Liver (tissue), 9 donors: ENCODE results near the gene CYSRT1. TPM values are rescaled to one million over a fixed set of nuclear protein-coding genes. Genes with fewer than 3 reads are reported as not detected.
A peak's percentile ranks its signal among the peaks of the same experiment; 100 is the strongest.
"Not testable (repeated sequence)": the region's sequence is repeated elsewhere in the genome, so short reads cannot be mapped to it uniquely, and the experiment has no call there.

Experiments used
- DNase-seq: peaks from one replicate; pipeline ENCODE4 v3.0.0-alpha.2; 2017; ENCODE audit warnings: low spot score
- H3K27ac ChIP-seq, 2 donors: one replicate each; pipeline ENCODE4 v1.7.0; 2013; ENCODE audit warnings: inconsistent platforms in 2 of 2, low read length in 2 of 2, control low read depth in 1 of 2, low read depth in 1 of 2, mild to moderate bottlenecking in 1 of 2
- H3K27me3 ChIP-seq, 4 donors: one replicate each; pipeline versions ENCODE4 v1.6.1 to v1.7.0; 2013; ENCODE audit warnings: low read length in 3 of 4, inconsistent platforms in 1 of 4, mild to moderate bottlenecking in 1 of 4, moderate library complexity in 1 of 4; ENCODE audit not compliant: control insufficient read depth in 4 of 4, insufficient read depth in 4 of 4
- H3K36me3 ChIP-seq, 4 donors: one replicate each; pipeline versions ENCODE4 v1.6.1 to v1.7.0; 2013; ENCODE audit warnings: low read length in 3 of 4, mild to moderate bottlenecking in 3 of 4, low read depth in 1 of 4, moderate library complexity in 1 of 4; ENCODE audit not compliant: control insufficient read depth in 4 of 4, insufficient read depth in 3 of 4
- H3K4me1 ChIP-seq, 4 donors: one replicate each; pipeline versions ENCODE4 v1.6.1 to v1.7.0; 2013; ENCODE audit warnings: low read length in 3 of 4, mild to moderate bottlenecking in 3 of 4, moderate library complexity in 1 of 4; ENCODE audit not compliant: control insufficient read depth in 4 of 4, insufficient read depth in 4 of 4
- H3K4me3 ChIP-seq, 3 donors: one replicate each; pipeline versions ENCODE4 v1.6.1 to v1.7.0; 2013; ENCODE audit warnings: low read length in 3 of 3, control low read depth in 1 of 3, low read depth in 1 of 3, mild to moderate bottlenecking in 1 of 3
- H3K9ac ChIP-seq, 2 donors: one replicate each; pipeline ENCODE4 v1.7.0; 2013; ENCODE audit warnings: low read length in 2 of 2, mild to moderate bottlenecking in 2 of 2, moderate library complexity in 2 of 2, control low read depth in 1 of 2, low read depth in 1 of 2
- H3K9me3 ChIP-seq, 4 donors: one replicate each; pipeline versions ENCODE4 v1.6.1 to v1.7.0; 2013; ENCODE audit warnings: low read length in 3 of 4; ENCODE audit not compliant: control insufficient read depth in 4 of 4
- EGR1 ChIP-seq, 2 donors: IDR thresholded peaks; 2 replicates each; pipeline ENCODE4 v1.6.1; 2016 to 2018; ENCODE audit warnings: antibody characterized with exemption in 2 of 2, low read depth in 2 of 2
- FOXA1 ChIP-seq: IDR thresholded peaks from 2 replicates; pipeline ENCODE4 v1.6.1; 2016; ENCODE audit warnings: antibody characterized with exemption
- GABPA ChIP-seq, 2 donors: IDR thresholded peaks in 1 of 2; conservative IDR thresholded peaks in 1 of 2; 2 replicates each; pipeline ENCODE4 v1.6.1; 2016; ENCODE audit warnings: antibody characterized with exemption in 2 of 2, mild to moderate bottlenecking in 1 of 2, moderate library complexity in 1 of 2
- HNF4A ChIP-seq, 2 donors: conservative IDR thresholded peaks; 2 replicates each; pipeline ENCODE4 v1.6.1; 2016; ENCODE audit warnings: antibody characterized with exemption in 2 of 2, mild to moderate bottlenecking in 2 of 2
- HNF4G ChIP-seq: IDR thresholded peaks from 2 replicates; pipeline ENCODE4 v1.6.1; 2016; ENCODE audit warnings: antibody characterized with exemption
- JUND ChIP-seq, 2 donors: IDR thresholded peaks; 2 replicates each; pipeline ENCODE4 v1.6.1; 2016; ENCODE audit warnings: antibody characterized with exemption in 2 of 2
- NR2F2 ChIP-seq: IDR thresholded peaks from 2 replicates; pipeline ENCODE4 v1.6.1; 2016; ENCODE audit warnings: antibody characterized with exemption
- RXRA ChIP-seq, 2 donors: IDR thresholded peaks; 2 replicates each; pipeline ENCODE4 v1.6.1; 2017 to 2018; ENCODE audit warnings: antibody characterized with exemption in 2 of 2, mild to moderate bottlenecking in 1 of 2
- TAF1 ChIP-seq: conservative IDR thresholded peaks from 2 replicates; pipeline ENCODE4 v1.6.1; 2016; ENCODE audit warnings: antibody characterized with exemption, mild to moderate bottlenecking
- YY1 ChIP-seq: IDR thresholded peaks from 2 replicates; pipeline ENCODE4 v1.6.1; 2016; ENCODE audit warnings: antibody characterized with exemption, mild to moderate bottlenecking
- WGBS: extraction: QIAGEN DNeasy Blood & Tissue Kit; methylation state at CpG from one replicate; pipeline ENCODE4 v1.1.7; 2013; 5-methylcytosine and 5-hydroxymethylcytosine counted together
- polyA plus RNA-seq, 2 donors: library from polyadenylated mRNA; stranded (reverse) in 1 of 2; unstranded in 1 of 2; fragments of 200-250 nt in 1 of 2; fragments of >200 nt in 1 of 2; fragmentation: Nextera tagmentation in 1 of 2; extraction: Ambion mirVana in 1 of 2; gene quantifications; one replicate each; pipeline versions ENCODE4 v1.2.1 to v1.2.3, GENCODE V29; 2013 to 2015
- total RNA-seq, 2 donors: library from RNA; depleted of rRNA; stranded (reverse); fragments of >200 nt; gene quantifications; one replicate each; pipeline ENCODE4 v1.2.3, GENCODE V29; 2014
- TF ChIP-seq, protein P1 (sequence below): fragments of 150-350 bp; IDR thresholded peaks from 2 replicates; pipeline ENCODE4 v1.5.1; 2017; ENCODE audit warnings: improper control_type of control experiment, low read depth, low read length; ENCODE audit not compliant: missing input control
- TF ChIP-seq, protein P2 (sequence below): IDR thresholded peaks from 2 replicates; pipeline ENCODE4 v1.6.1; 2016; ENCODE audit warnings: antibody characterized with exemption
- TF ChIP-seq, protein P3 (sequence below): IDR thresholded peaks from 2 replicates; pipeline ENCODE4 v1.6.1; 2016; ENCODE audit warnings: antibody characterized with exemption, mild to moderate bottlenecking
- TF ChIP-seq, protein P4 (sequence below): IDR thresholded peaks from 2 replicates; pipeline ENCODE4 v1.6.1; 2016; ENCODE audit warnings: antibody characterized with exemption
- donor health status: healthy.
- donor health status: healthy.
- donor health status: healthy.
- donor health status: healthy.
- donor health status: healthy.

Gene CYSRT1
- total and polyA plus RNA-seq, 4 donors, result 0.14 to 0.50 (median 0.20) TPM

DNA sequence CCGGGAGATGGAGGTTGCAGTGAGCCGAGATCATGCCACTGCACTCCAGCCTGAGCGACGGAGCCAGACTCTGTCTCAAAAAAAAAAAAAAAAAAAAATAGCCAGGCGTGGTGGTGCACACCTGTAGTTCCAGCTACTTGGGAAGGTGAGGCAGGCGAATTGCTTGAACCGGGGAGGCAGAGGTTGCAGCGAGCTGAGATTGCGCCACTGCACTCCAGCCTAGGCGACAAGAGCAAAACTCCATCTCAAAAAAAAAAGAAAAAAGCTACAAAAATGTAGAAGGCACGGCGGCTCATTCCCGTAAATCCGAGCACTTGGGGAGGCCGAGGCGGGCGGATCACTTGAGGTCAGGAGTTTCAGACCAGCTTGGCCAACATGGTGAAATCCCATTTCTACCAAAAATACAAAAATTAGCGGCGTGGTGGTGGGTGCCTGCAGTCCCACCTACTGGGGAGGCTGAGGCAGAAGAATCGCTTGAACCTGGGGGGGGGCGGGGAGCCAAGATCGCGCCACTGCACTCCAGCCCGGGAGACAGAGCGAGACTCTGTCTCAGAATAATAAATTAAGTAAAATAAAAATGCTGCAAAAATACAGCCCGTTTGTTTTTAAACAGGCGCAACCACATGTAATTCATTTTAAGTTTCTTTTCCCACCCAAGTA lies 14.7 kb downstream of the CYSRT1 start:
- not testable (repeated sequence) for DNase-seq, H3K27me3 ChIP-seq

DNA sequence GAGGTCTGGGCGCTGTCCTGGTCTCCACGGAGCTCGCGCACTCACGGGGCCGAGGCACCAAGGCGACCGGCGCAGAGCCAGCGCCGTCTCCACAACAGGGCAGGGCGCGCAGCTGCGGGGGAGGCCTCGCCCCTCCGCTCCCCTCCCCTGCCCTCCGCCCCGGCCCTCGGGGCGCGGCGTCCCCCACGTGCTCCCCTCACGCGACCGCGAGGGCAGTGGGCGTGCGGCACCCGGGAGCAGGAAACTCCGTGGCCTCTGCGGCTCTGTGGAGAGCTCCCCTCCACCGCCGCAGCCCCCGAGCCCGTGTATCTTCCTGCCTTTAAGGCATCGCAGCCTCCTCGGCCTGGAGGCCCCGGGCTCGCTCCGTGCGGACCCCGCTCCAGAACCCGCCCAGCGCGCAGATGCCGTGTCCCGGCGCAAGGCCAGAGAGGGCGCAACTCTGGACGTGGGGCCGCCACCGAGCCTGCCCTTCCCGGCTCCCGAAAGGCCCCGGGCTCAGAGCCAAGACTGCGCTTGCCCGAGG lies 15.4 kb downstream of the CYSRT1 start:
- TF ChIP-seq EGR1 (IDR thresholded peaks at IDR 0.05; ENCODE audit: low read depth in 2 of 2) (no peak), GABPA (IDR thresholded peaks at IDR 0.05 in 1 of 2, conservative IDR thresholded peaks at IDR 0.05 in 1 of 2) (no peak), TAF1 (no peak), RXRA (IDR thresholded peaks at IDR 0.05) (no peak), HNF4A (conservative IDR thresholded peaks at IDR 0.05) (no peak), HNF4G (no peak)
- TF ChIP-seq, protein P1, sequence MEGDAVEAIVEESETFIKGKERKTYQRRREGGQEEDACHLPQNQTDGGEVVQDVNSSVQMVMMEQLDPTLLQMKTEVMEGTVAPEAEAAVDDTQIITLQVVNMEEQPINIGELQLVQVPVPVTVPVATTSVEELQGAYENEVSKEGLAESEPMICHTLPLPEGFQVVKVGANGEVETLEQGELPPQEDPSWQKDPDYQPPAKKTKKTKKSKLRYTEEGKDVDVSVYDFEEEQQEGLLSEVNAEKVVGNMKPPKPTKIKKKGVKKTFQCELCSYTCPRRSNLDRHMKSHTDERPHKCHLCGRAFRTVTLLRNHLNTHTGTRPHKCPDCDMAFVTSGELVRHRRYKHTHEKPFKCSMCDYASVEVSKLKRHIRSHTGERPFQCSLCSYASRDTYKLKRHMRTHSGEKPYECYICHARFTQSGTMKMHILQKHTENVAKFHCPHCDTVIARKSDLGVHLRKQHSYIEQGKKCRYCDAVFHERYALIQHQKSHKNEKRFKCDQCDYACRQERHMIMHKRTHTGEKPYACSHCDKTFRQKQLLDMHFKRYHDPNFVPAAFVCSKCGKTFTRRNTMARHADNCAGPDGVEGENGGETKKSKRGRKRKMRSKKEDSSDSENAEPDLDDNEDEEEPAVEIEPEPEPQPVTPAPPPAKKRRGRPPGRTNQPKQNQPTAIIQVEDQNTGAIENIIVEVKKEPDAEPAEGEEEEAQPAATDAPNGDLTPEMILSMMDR, result no peak
- TF ChIP-seq, protein P2, sequence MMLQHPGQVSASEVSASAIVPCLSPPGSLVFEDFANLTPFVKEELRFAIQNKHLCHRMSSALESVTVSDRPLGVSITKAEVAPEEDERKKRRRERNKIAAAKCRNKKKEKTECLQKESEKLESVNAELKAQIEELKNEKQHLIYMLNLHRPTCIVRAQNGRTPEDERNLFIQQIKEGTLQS, result no peak
- peak overlapping the region in 1 of 2 donors; percentile 38 for H3K9ac ChIP-seq
- H3K36me3 ChIP-seq, result peaks cover 0 to 11% (median 5%) of the 10 kb centered on the region in 4 donors
- under 1% methylated on average over 58 of the region's 58 CpGs for WGBS
- H3K4me1 ChIP-seq, result peaks cover 8 to 49% (median 21%) of the 10 kb centered on the region in 4 donors
- H3K27ac ChIP-seq, result peak overlapping the region; percentile 74 to 92
- peak; percentile 72 for DNase-seq
- H3K4me3 ChIP-seq, result peak overlapping the region; percentile 43 to 57 (median 49)
- no peaks in the 10 kb centered on the region for H3K27me3 ChIP-seq
- H3K9me3 ChIP-seq, result no peaks in the 10 kb centered on the region

More for the DNA sequence above, 14.7 kb downstream of the CYSRT1 start:
- Histone ChIP-seq H3K27ac (peak overlapping the region; percentile 74 to 92), H3K4me1 (peaks cover 8 to 49% (median 21%) of the 10 kb centered on the region in 4 donors), H3K36me3 (peaks cover 0 to 11% (median 5%) of the 10 kb centered on the region in 4 donors), H3K4me3 (peak overlapping the region; percentile 43 to 57 (median 49)), H3K9ac (peak overlapping the region in 1 of 2 donors; percentile 38)
- WGBS, result 63% methylated on average over 27 of the region's 27 CpGs
- not testable (repeated sequence) for H3K9me3 ChIP-seq

DNA sequence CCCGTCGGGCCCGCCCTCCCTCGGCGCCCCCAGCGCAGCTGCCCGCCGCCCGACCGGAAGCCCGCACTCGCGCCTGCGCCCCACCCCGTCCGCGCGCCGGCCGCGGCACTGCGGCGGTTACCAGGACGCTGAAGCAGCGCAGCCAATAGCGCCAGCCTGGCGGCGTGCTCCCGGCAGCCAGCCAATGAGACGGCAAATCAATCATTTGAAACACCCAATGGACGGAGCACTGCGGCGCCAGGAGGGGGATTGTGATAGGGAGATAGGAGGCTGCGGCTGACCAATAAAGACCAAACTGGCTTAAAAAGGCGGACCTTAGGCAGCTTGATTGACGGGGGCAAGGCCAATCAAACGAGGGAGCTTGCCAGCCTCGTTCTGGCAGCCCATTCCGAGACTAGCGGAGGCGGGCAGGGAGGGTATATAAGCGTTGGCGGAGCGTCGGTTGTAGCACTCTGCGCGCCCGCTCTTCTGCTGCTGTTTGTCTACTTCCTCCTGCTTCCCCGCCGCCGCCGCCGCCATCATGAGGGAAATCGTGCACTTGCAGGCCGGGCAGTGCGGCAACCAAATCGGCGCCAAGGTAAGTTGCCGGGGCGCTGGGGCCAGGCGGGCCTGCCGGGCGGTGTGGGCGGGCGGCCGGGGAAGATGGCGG lies 16.0 kb downstream of the CYSRT1 start, which contains the start of gene TUBB4B:
Gene TUBB4B (plus strand): TSS at position 447 of the 649 bp plus-strand sequence. CDS start 74 bp downstream, at position 521.
- Histone ChIP-seq H3K9ac (peak within 1 kb of the TSS in 1 of 2 donors; percentile 82), H3K27me3 (no peaks in the 10 kb centered on the region), H3K9me3 (no peaks in the 10 kb centered on the region), H3K4me3 (peak within 1 kb of the TSS; percentile 77 to 97 (median 88)), H3K27ac (peak within 1 kb of the TSS; percentile 74 to 92), H3K4me1 (peaks cover 8 to 49% (median 21%) of the 10 kb centered on the region in 4 donors), H3K36me3 (peaks cover 0 to 11% (median 5%) of the 10 kb centered on the region in 4 donors)
- WGBS, result under 1% methylated on average over 67 of the region's 67 CpGs
- peak; percentile 97 for DNase-seq
- TF ChIP-seq, protein P3, sequence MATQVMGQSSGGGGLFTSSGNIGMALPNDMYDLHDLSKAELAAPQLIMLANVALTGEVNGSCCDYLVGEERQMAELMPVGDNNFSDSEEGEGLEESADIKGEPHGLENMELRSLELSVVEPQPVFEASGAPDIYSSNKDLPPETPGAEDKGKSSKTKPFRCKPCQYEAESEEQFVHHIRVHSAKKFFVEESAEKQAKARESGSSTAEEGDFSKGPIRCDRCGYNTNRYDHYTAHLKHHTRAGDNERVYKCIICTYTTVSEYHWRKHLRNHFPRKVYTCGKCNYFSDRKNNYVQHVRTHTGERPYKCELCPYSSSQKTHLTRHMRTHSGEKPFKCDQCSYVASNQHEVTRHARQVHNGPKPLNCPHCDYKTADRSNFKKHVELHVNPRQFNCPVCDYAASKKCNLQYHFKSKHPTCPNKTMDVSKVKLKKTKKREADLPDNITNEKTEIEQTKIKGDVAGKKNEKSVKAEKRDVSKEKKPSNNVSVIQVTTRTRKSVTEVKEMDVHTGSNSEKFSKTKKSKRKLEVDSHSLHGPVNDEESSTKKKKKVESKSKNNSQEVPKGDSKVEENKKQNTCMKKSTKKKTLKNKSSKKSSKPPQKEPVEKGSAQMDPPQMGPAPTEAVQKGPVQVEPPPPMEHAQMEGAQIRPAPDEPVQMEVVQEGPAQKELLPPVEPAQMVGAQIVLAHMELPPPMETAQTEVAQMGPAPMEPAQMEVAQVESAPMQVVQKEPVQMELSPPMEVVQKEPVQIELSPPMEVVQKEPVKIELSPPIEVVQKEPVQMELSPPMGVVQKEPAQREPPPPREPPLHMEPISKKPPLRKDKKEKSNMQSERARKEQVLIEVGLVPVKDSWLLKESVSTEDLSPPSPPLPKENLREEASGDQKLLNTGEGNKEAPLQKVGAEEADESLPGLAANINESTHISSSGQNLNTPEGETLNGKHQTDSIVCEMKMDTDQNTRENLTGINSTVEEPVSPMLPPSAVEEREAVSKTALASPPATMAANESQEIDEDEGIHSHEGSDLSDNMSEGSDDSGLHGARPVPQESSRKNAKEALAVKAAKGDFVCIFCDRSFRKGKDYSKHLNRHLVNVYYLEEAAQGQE, result peak; percentile 94
- TF ChIP-seq RXRA (IDR thresholded peaks at IDR 0.05) (no peak), NR2F2 (no peak), FOXA1 (no peak), JUND (IDR thresholded peaks at IDR 0.05) (no peak), YY1 (peak; percentile 93), GABPA (IDR thresholded peaks at IDR 0.05 in 1 of 2, conservative IDR thresholded peaks at IDR 0.05 in 1 of 2) (peak in 1 of 2 donors; percentile 62)
- TF ChIP-seq, protein P2, result no peak
- TF ChIP-seq, protein P4, sequence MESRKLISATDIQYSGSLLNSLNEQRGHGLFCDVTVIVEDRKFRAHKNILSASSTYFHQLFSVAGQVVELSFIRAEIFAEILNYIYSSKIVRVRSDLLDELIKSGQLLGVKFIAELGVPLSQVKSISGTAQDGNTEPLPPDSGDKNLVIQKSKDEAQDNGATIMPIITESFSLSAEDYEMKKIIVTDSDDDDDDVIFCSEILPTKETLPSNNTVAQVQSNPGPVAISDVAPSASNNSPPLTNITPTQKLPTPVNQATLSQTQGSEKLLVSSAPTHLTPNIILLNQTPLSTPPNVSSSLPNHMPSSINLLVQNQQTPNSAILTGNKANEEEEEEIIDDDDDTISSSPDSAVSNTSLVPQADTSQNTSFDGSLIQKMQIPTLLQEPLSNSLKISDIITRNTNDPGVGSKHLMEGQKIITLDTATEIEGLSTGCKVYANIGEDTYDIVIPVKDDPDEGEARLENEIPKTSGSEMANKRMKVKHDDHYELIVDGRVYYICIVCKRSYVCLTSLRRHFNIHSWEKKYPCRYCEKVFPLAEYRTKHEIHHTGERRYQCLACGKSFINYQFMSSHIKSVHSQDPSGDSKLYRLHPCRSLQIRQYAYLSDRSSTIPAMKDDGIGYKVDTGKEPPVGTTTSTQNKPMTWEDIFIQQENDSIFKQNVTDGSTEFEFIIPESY, result no peak
- TF ChIP-seq, protein P1, result no peak
